ENCODE data around the gene C11orf21. TPM values are rescaled to one million over a fixed set of nuclear protein-coding genes. Genes with fewer than 3 reads are reported as not detected.

The C11orf21 gene
- not detected in 2 replicates for total RNA-seq (2013; cell fraction: nucleolus; rRNA removed)
- total RNA-seq (2014; rRNA removed) (0.05 and 0.11 TPM in 2 replicates), total RNA-seq (2014; rRNA removed; fragmentation: Illumina TruSeq; extraction: Trizol) (not detected in 2 replicates), total RNA-seq (2021) (0.26 TPM in 1 of 2 replicates, not detected in the other), polyA plus RNA-seq (2011; rRNA removed) (0.06 TPM in 1 of 2 replicates, not detected in the other), polyA plus RNA-seq (2014; fragmentation: Illumina TruSeq; extraction: Trizol) (0.04 TPM in 1 of 2 replicates, not detected in the other), polyA plus RNA-seq (2014; fragmentation: Nextera tagmentation; extraction: Ambion mirVana) (not detected), polyA plus RNA-seq (2014; rRNA removed) (not detected in 2 replicates), polyA plus RNA-seq (2016; fragmentation: Nextera tagmentation; extraction: Ambion mirVana) (not detected), polyA minus RNA-seq (2011; rRNA and poly(A)+ RNA removed) (not detected in 2 replicates), Bru-seq, nascent RNA (not detected), BruChase-seq, experiment 1, labeled RNA remaining after a 6-hour chase (not detected), BruChase-seq, experiment 2, labeled RNA remaining after a 2-hour chase (not detected)
- not detected for polyA plus RNA-seq (2011; ENCODE audit: low read depth)
- polyA plus RNA-seq (2011; cell fraction: cytosol; rRNA removed) = 0.08 TPM in 1 of 2 replicates, not detected in the other
- polyA plus RNA-seq (2011; cell fraction: nucleus; rRNA removed) = 0.04 and 0.18 TPM in 2 replicates
- polyA plus RNA-seq (2012) = not detected in 2 replicates
- not detected in 2 replicates for polyA minus RNA-seq (2011; cell fraction: cytosol; rRNA and poly(A)+ RNA removed)
- not detected in 2 replicates for polyA minus RNA-seq (2011; cell fraction: nucleus; rRNA and poly(A)+ RNA removed)
- long read RNA-seq, experiment 1 = 0 reads
- long read RNA-seq, experiment 2 = 0 reads

GRCh38 chr11:2301631-2302305 lies at the start of gene C11orf21, which contains the start of gene TSPAN32:
TSS of gene C11orf21 (minus strand) at chr11:2301918. CDS start at chr11:2301808, 110 bp downstream.
TSS of gene TSPAN32 (plus strand) at chr11:2302013. CDS start at chr11:2302150, 137 bp downstream.
- Histone ChIP-seq H4K20me1 (ENCODE audit: control insufficient read depth, insufficient read depth) (no peaks in the 10 kb centered on the region), H3K36me3 (ENCODE audit: control insufficient read depth in 2 of 2, insufficient read depth in 2 of 2, low read length in 1 of 2) (no peaks in the 10 kb centered on the region), H2AFZ (ENCODE audit: control insufficient read depth, low read depth, low read length) (no peak within 1 kb of the TSS), H3K4me1 (ENCODE audit: control insufficient read depth, insufficient read depth, low read length) (no peaks in the 10 kb centered on the region), H3K9me3 (replicated peaks; ENCODE audit: control insufficient read depth, insufficient read depth, low read length) (no peaks in the 10 kb centered on the region), H3K9ac (ENCODE audit: control insufficient read depth, insufficient read depth, low read length) (no peak within 1 kb of the TSS), H3K4me2 (ENCODE audit: control insufficient read depth, insufficient read depth) (no peak within 1 kb of the TSS), H3K27ac (ENCODE audit: control insufficient read depth, insufficient read depth) (no peak within 1 kb of the TSS), H3K27me3 (replicated peaks in 1 of 2; ENCODE audit: control insufficient read depth in 2 of 2, insufficient read depth in 2 of 2, low read length in 1 of 2) (no peaks in the 10 kb centered on the region; a peak in 1 of 4 replicates), H3K79me2 (ENCODE audit: control insufficient read depth, insufficient read depth, low read length) (no peaks in the 10 kb centered on the region), H3K4me3 (no peak within 1 kb of the TSS)
- FAIRE-seq (no peak), ATAC-seq (no peak), DNase-seq (ENCODE audit: low read depth, low spot score) (no peak)
- WGBS (ENCODE audit: insufficient coverage, insufficient replicate concordance, low lambda C conversion rate, missing lambda C conversion rate) = under 1% methylated on average over 16 of the region's 16 CpGs
- POLR2A ChIA-PET = no interaction called here
- CTCF ChIA-PET = interaction anchor here (0.5 to 11.0 kb wide), 3 partner anchors 118 to 659 kb away, joined by 3 to 271 read pairs (median 4); no protein-coding TSS in a partner anchor
- in situ Hi-C loops (cut with MboI) (no loop called here), intact Hi-C loops (cut with micrococcal nuclease; ENCODE audit: unreplicated experiment) (no loop called here)
- no TSS peak for BruUV-seq (replicated peaks)
- RAD21 ChIA-PET (ENCODE audit: unreplicated experiment) = interaction anchor here (7.3 kb wide), 1 partner anchor 119 kb away, joined by 187 read pairs; no protein-coding TSS in a partner anchor
- SMC1A ChIA-PET (ENCODE audit: uncharacterized antibody, unreplicated experiment) = interaction anchor here (1.1 kb wide), 1 partner anchor 119 kb away, joined by 4 read pairs; no protein-coding TSS in a partner anchor
- TF ChIP-seq E4F1 (IDR thresholded peaks at IDR 0.05; ENCODE audit: borderline replicate concordance, partially characterized antibody) = no peak
- no peak for TF ChIP-seq REST (IDR thresholded peaks at IDR 0.05; ENCODE audit: low read depth, low read length)
- no peak for TF ChIP-seq PRDM15 (CRISPR knock-in tag; IDR thresholded peaks at IDR 0.05)
- no peak for TF ChIP-seq SREBF1 (IDR thresholded peaks at IDR 0.05; ENCODE audit: low read length)
- TF ChIP-seq CHD1 (IDR thresholded peaks at IDR 0.05; ENCODE audit: low read depth, low read length) = no peak
- TF ChIP-seq MLLT1 (IDR thresholded peaks at IDR 0.05) = no peak
- no peak for TF ChIP-seq NFXL1 (IDR thresholded peaks at IDR 0.05; ENCODE audit: borderline replicate concordance)
